K562 (cell line): ENCODE measurements around the gene DNAJC6. TPM values are rescaled to one million over a fixed set of nuclear protein-coding genes. Genes with fewer than 3 reads are reported as not detected.

Experiments
- ARID3B ChIP-seq: fragments of 250-450 bp; sonication (Bioruptor Pico); IDR thresholded peaks from 2 replicates; pipeline ENCODE4 v1.4.0; 2020; ENCODE audit warnings: borderline replicate concordance
- CBFB ChIP-seq: sonication (generic); formaldehyde crosslinking; IDR thresholded peaks from 2 replicates; pipeline ENCODE4 v1.4.0; 2020; ENCODE audit warnings: mild to moderate bottlenecking, missing genetic modification reagents
- DACH1 ChIP-seq: fragments of 450-650 bp; IDR thresholded peaks from 2 replicates; pipeline ENCODE4 v1.6.1; 2018; ENCODE audit not compliant: partially characterized antibody
- DMBX1 ChIP-seq: fragments of 250-450 bp; sonication (Bioruptor Pico); IDR thresholded peaks from 2 replicates; pipeline ENCODE4 v1.8.0; 2022; ENCODE audit warnings: inconsistent platforms, mild to moderate bottlenecking, moderate library complexity, borderline replicate concordance
- MLX ChIP-seq, 2 experiments: fragments of 450-650 bp in 1 of 2; sonication (generic) in 1 of 2; formaldehyde crosslinking; conservative IDR thresholded peaks; 2 replicates each; pipeline versions ENCODE4 v1.4.0 to v1.8.1; 2020 to 2022; ENCODE audit warnings: mild to moderate bottlenecking in 1 of 2, missing genetic modification reagents in 1 of 2
- MTA3 ChIP-seq: fragments of 450-650 bp; formaldehyde crosslinking; IDR thresholded peaks from 2 replicates; pipeline ENCODE4 v1.6.1; 2017; ENCODE audit warnings: mild to moderate bottlenecking, borderline replicate concordance
- NBN ChIP-seq: fragments of 450-650 bp; IDR thresholded peaks from 2 replicates; pipeline ENCODE4 v1.6.1; 2016; ENCODE audit warnings: low read depth, mild to moderate bottlenecking
- NCOA1 ChIP-seq: fragments of 450-650 bp; IDR thresholded peaks from 2 replicates; pipeline ENCODE4 v1.6.1; 2016; ENCODE audit warnings: low read depth
- POLR2AphosphoS2 ChIP-seq: IDR thresholded peaks from 2 replicates; pipeline ENCODE4 v1.6.1; 2012; ENCODE audit warnings: low read length, improper control_type of control experiment
- PREB ChIP-seq: sonication (generic); formaldehyde crosslinking; IDR thresholded peaks from 2 replicates; pipeline ENCODE4 v1.8.1; 2023; ENCODE audit warnings: mild to moderate bottlenecking, missing genetic modification reagents
- TFAM ChIP-seq: fragments of 250-450 bp; sonication (Bioruptor Pico); conservative IDR thresholded peaks from 2 replicates; pipeline ENCODE4 v1.5.0; 2021; ENCODE audit warnings: mild to moderate bottlenecking, moderate library complexity
- TOE1 ChIP-seq, 2 experiments: fragments of 450-650 bp in 1 of 2; sonication (generic) in 1 of 2; formaldehyde crosslinking in 1 of 2; IDR thresholded peaks; 2 replicates each; pipeline versions ENCODE4 v1.7.1 to v1.8.0; 2016 to 2022; ENCODE audit warnings: borderline replicate concordance in 2 of 2, mild to moderate bottlenecking in 2 of 2, antibody characterized with exemption in 1 of 2, inconsistent platforms in 1 of 2, low read depth in 1 of 2, missing genetic modification reagents in 1 of 2, moderate library complexity in 1 of 2
- TRIM25 ChIP-seq: fragments of 450-650 bp; IDR thresholded peaks from 2 replicates; pipeline ENCODE4 v1.7.0; 2016; ENCODE audit warnings: borderline replicate concordance
- ZNF24 ChIP-seq: fragments of 450-650 bp; IDR thresholded peaks from 2 replicates; pipeline ENCODE4 v1.6.1; 2016
- ZZZ3 ChIP-seq: fragments of 450-650 bp; IDR thresholded peaks from 2 replicates; pipeline ENCODE4 v1.6.1; 2016; ENCODE audit warnings: antibody characterized with exemption, mild to moderate bottlenecking, moderate library complexity
- polyA plus RNA-seq, 8 experiments: library from polyadenylated mRNA; depleted of rRNA in 4 of 8; stranded (reverse) in 5 of 8; unstranded in 3 of 8; fragments of >200 nt; fragmentation: Nextera tagmentation in 2 of 8; fragmentation: Illumina TruSeq in 1 of 8; extraction: Ambion mirVana in 2 of 8; extraction: Trizol in 1 of 8; gene quantifications; 2 replicates each; pipeline versions ENCODE4 v1.2.1 to v1.2.3, GENCODE V29; 2011 to 2014; ENCODE audit warnings: inconsistent platforms in 1 of 8, missing spikeins in 1 of 8
- total RNA-seq, 7 experiments: library from RNA; depleted of rRNA in 6 of 7; stranded (reverse); fragments of >200 nt in 6 of 7; fragmentation: Illumina TruSeq in 2 of 7; extraction: Trizol in 2 of 7; gene quantifications; 2 replicates each; pipeline versions ENCODE4 v1.2.1 to v1.2.3, GENCODE V29; 2011 to 2021; ENCODE audit warnings: low replicate concordance in 1 of 7

The DNAJC6 gene
- total and polyA plus RNA-seq, 9 of the 15 experiments (the other 6 are each of a cell fraction or from before 2014, with no cell fraction given) = 6.7 to 78.7 (median 28.0) TPM

- TF ChIP-seq ZNF24 (peak; percentile 15; the same call in 1 of the 2 replicates), CBFB (CRISPR knock-in tag) (no peak), TOE1 (IDR thresholded peaks at IDR 0.05; ENCODE audit: borderline replicate concordance) (peak; percentile 66), TOE1 (CRISPR knock-in tag; IDR thresholded peaks at IDR 0.05; ENCODE audit: borderline replicate concordance, low read depth) (peak; percentile 16; the same call in 1 of the 2 replicates), MLX (CRISPR knock-in tag; conservative IDR thresholded peaks at IDR 0.05) (no peak), NBN (no peak; the same call in 1 of the 2 replicates), TRIM25 (no peak), POLR2AphosphoS2 (no peak), DACH1 (no peak), DMBX1 (CRISPR knock-in tag) (no peak; the same call in 1 of the 2 replicates), MTA3 (peak; percentile 73; the same call in 1 of the 2 replicates), NCOA1 (peak; percentile 42; the same call in 1 of the 2 replicates), ARID3B (CRISPR knock-in tag) (no peak), PREB (CRISPR knock-in tag) (0 out of 2 replicates have a peak, but pooled peaks have one; percentile 17), TFAM (no peak), ZZZ3 (no peak)
These were observed 111.4 kb downstream of the DNAJC6 start, which contains the start of the genes LEPR and LEPROT (continued) for GRCh38 chr1:65420590-65421350.
